Neuronal stem cell (in vitro differentiated cells): ENCODE results near the gene RGL1.

Experiments
- DNase-seq: peaks from one replicate; pipeline ENCODE4 v3.0.0-alpha.2; 2013; ENCODE audit warnings: low spot score
- H2AFZ ChIP-seq: one replicate; pipeline ENCODE4 v1.6.1; 2013; ENCODE audit warnings: mild to moderate bottlenecking, low read length, inconsistent platforms
- H2AK5ac ChIP-seq: 2 replicates; pipeline ENCODE4 v1.6.1; 2013; ENCODE audit warnings: low read depth, mild to moderate bottlenecking, inconsistent platforms, low read length, moderate library complexity, mixed read lengths
- H2BK120ac ChIP-seq: 2 replicates; pipeline ENCODE4 v1.6.1; 2013; ENCODE audit warnings: low read depth, mild to moderate bottlenecking, inconsistent platforms, low read length, moderate library complexity, mixed read lengths
- H2BK12ac ChIP-seq: one replicate; pipeline ENCODE4 v1.6.1; 2013; ENCODE audit warnings: low read length, inconsistent platforms
- H2BK15ac ChIP-seq: 2 replicates; pipeline ENCODE4 v1.6.1; 2013; ENCODE audit warnings: mild to moderate bottlenecking, low read length, inconsistent platforms, mixed read lengths
- H2BK5ac ChIP-seq: one replicate; pipeline ENCODE4 v1.6.1; 2013; ENCODE audit warnings: inconsistent platforms, mild to moderate bottlenecking, low read length, moderate library complexity
- H3K14ac ChIP-seq: one replicate; pipeline ENCODE4 v1.6.1; 2013; ENCODE audit warnings: low read length, inconsistent platforms
- H3K18ac ChIP-seq: 2 replicates; pipeline ENCODE4 v1.6.1; 2013; ENCODE audit warnings: low read length, inconsistent platforms
- H3K23ac ChIP-seq: 2 replicates; pipeline ENCODE4 v1.6.1; 2013; ENCODE audit warnings: low read depth, mild to moderate bottlenecking, mixed read lengths, low read length, inconsistent platforms; ENCODE audit not compliant: poor library complexity
- H3K27ac ChIP-seq: replicated peaks from 3 replicates; pipeline ENCODE4 v1.5.1; 2013; ENCODE audit warnings: low read length, inconsistent platforms
- H3K27me3 ChIP-seq, 3 experiments: 2 replicates each; pipeline ENCODE4 v1.6.1; 2013; ENCODE audit warnings: low read length in 3 of 3, mild to moderate bottlenecking in 2 of 3, inconsistent platforms in 1 of 3, low read depth in 1 of 3, mixed read lengths in 1 of 3, moderate library complexity in 1 of 3; ENCODE audit not compliant: control insufficient read depth in 3 of 3, insufficient read depth in 3 of 3
- H3K36me3 ChIP-seq, 2 donors: replicated peaks in 1 of 2; 2 replicates each; pipeline ENCODE4 v1.6.1; 2013; ENCODE audit warnings: low read length in 2 of 2; ENCODE audit not compliant: control insufficient read depth in 2 of 2, insufficient read depth in 2 of 2
- H3K4ac ChIP-seq: 2 replicates; pipeline ENCODE4 v1.6.1; 2013; ENCODE audit warnings: inconsistent platforms, mild to moderate bottlenecking, low read length, moderate library complexity
- H3K4me1 ChIP-seq, 2 donors: 1 replicate in 1 of 2; 2 replicates in 1 of 2; pipeline ENCODE4 v1.6.1; 2013; ENCODE audit warnings: low read length in 2 of 2, low read depth in 1 of 2; ENCODE audit not compliant: control insufficient read depth in 2 of 2, insufficient read depth in 1 of 2
- H3K4me2 ChIP-seq: one replicate; pipeline ENCODE4 v1.6.1; 2013; ENCODE audit warnings: mild to moderate bottlenecking, low read length, inconsistent platforms; ENCODE audit not compliant: insufficient read depth, poor library complexity, severe bottlenecking
- H3K4me3 ChIP-seq, 2 donors: 2 replicates each; pipeline ENCODE4 v1.5.1; 2013; ENCODE audit warnings: low read length in 2 of 2, mild to moderate bottlenecking in 2 of 2, inconsistent platforms in 1 of 2, moderate library complexity in 1 of 2
- H3K79me1 ChIP-seq: one replicate; pipeline ENCODE4 v1.6.1; 2013; ENCODE audit warnings: low read depth, mild to moderate bottlenecking, inconsistent platforms, low read length, moderate library complexity
- H3K9ac ChIP-seq: one replicate; pipeline ENCODE4 v1.6.1; 2013; ENCODE audit warnings: mild to moderate bottlenecking, low read depth, low read length, inconsistent platforms; ENCODE audit not compliant: poor library complexity
- H3K9me3 ChIP-seq, 2 donors: replicated peaks in 1 of 2; 2 replicates each; pipeline versions ENCODE3 to v1.6.1; 2013; ENCODE audit warnings: low read length in 2 of 2, mild to moderate bottlenecking in 2 of 2, inconsistent platforms in 1 of 2, low read depth in 1 of 2, mixed read lengths in 1 of 2, moderate library complexity in 1 of 2; ENCODE audit not compliant: control insufficient read depth in 2 of 2, insufficient read depth in 1 of 2
- H4K8ac ChIP-seq: one replicate; pipeline ENCODE4 v1.6.1; 2013; ENCODE audit warnings: low read depth, mild to moderate bottlenecking, inconsistent platforms, low read length, moderate library complexity
- H4K91ac ChIP-seq: one replicate; pipeline ENCODE4 v1.6.1; 2013; ENCODE audit warnings: low read length, low read depth, mild to moderate bottlenecking, inconsistent platforms; ENCODE audit not compliant: poor library complexity
- WGBS, 2 donors: extraction: QIAGEN DNeasy Blood & Tissue Kit; methylation state at CpG; one replicate each; pipeline ENCODE4 v1.1.7; 2013; ENCODE audit warnings: missing lambda C conversion rate in 2 of 2, mixed read lengths in 1 of 2; ENCODE audit not compliant: insufficient read length in 2 of 2, insufficient replicate concordance in 1 of 2; ENCODE audit errors: extremely low coverage in 2 of 2; 5-methylcytosine and 5-hydroxymethylcytosine counted together

RGL1 gene

GRCh38 chr1:183845681-183846080, 40.8 kb downstream of the RGL1 start:
- Histone ChIP-seq H3K18ac (no peak overlapping the region), H2AK5ac (no peak overlapping the region), H3K27ac (no peak overlapping the region), H2BK120ac (no peak overlapping the region), H3K23ac (no peak overlapping the region), H3K9me3 (no peaks in the 10 kb centered on the region), H3K4me3 (no peak overlapping the region), H3K36me3 (no peaks in the 10 kb centered on the region), H4K91ac (no peak overlapping the region), H3K4ac (no peak overlapping the region), H2BK5ac (no peak overlapping the region), H2BK12ac (no peak overlapping the region), H4K8ac (no peak overlapping the region), H3K4me2 (no peak overlapping the region), H3K9ac (no peak overlapping the region), H2BK15ac (no peak overlapping the region), H3K4me1 (no peaks in the 10 kb centered on the region), H2AFZ (no peak overlapping the region), H3K79me1 (no peaks in the 10 kb centered on the region), H3K27me3 (no peaks in the 10 kb centered on the region), H3K14ac (no peak overlapping the region)
- no peak for DNase-seq
- no CpG with 5 or more reads among the region's 3 CpGs for WGBS, 2 donors

GRCh38 chr1:183847641-183848040, 42.7 kb downstream of the RGL1 start:
- Histone ChIP-seq H4K91ac (no peak overlapping the region), H3K4me1 (no peaks in the 10 kb centered on the region), H4K8ac (no peak overlapping the region), H3K27ac (no peak overlapping the region), H3K4me2 (no peak overlapping the region), H3K36me3 (no peaks in the 10 kb centered on the region), H2BK5ac (no peak overlapping the region), H3K4ac (no peak overlapping the region), H2AK5ac (no peak overlapping the region), H2BK12ac (no peak overlapping the region), H3K9me3 (no peaks in the 10 kb centered on the region), H3K23ac (no peak overlapping the region), H3K27me3 (no peaks in the 10 kb centered on the region), H3K18ac (no peak overlapping the region), H2AFZ (no peak overlapping the region), H2BK15ac (no peak overlapping the region), H3K4me3 (no peak overlapping the region), H3K9ac (no peak overlapping the region), H2BK120ac (no peak overlapping the region), H3K14ac (no peak overlapping the region), H3K79me1 (no peaks in the 10 kb centered on the region)
- no peak for DNase-seq
- no CpG with 5 or more reads among the region's 4 CpGs for WGBS, 2 donors

- Histone ChIP-seq H3K9me3 (no peaks in the 10 kb centered on the region), H3K36me3 (peaks cover 2 to 3% of the 10 kb centered on the region in 2 donors), H3K4me1 (peaks cover 0 to 4% of the 10 kb centered on the region in 2 donors), H3K27me3 (no peaks in the 10 kb centered on the region), H2BK15ac (no peak overlapping the region), H2AK5ac (no peak overlapping the region), H4K91ac (no peak overlapping the region), H3K4me3 (no peak overlapping the region), H2BK12ac (no peak overlapping the region), H4K8ac (no peak overlapping the region), H3K18ac (no peak overlapping the region), H3K4ac (no peak overlapping the region), H3K4me2 (no peak overlapping the region), H3K14ac (no peak overlapping the region), H3K27ac (no peak overlapping the region), H2AFZ (no peak overlapping the region), H3K23ac (no peak overlapping the region), H3K79me1 (no peaks in the 10 kb centered on the region), H2BK120ac (no peak overlapping the region), H2BK5ac (no peak overlapping the region), H3K9ac (no peak overlapping the region)
- DNase-seq: no peak
- no CpG with 5 or more reads among the region's 2 CpGs for WGBS, 2 donors
Measured at GRCh38 chr1:183850852-183851251, 45.9 kb downstream of the RGL1 start.

- Histone ChIP-seq H3K14ac (no peak overlapping the region), H2BK15ac (no peak overlapping the region), H3K79me1 (no peaks in the 10 kb centered on the region), H2AFZ (no peak overlapping the region), H2AK5ac (no peak overlapping the region), H3K18ac (no peak overlapping the region), H4K8ac (no peak overlapping the region), H3K4me1 (peaks cover 0 to 1% of the 10 kb centered on the region in 2 donors), H2BK12ac (no peak overlapping the region), H3K27ac (no peak overlapping the region), H3K9me3 (no peaks in the 10 kb centered on the region), H3K4me2 (no peak overlapping the region), H3K27me3 (no peaks in the 10 kb centered on the region), H3K4ac (no peak overlapping the region), H3K23ac (no peak overlapping the region), H3K4me3 (no peak overlapping the region), H4K91ac (no peak overlapping the region), H3K9ac (no peak overlapping the region), H2BK5ac (no peak overlapping the region), H3K36me3 (peaks cover 2 to 6% of the 10 kb centered on the region in 2 donors), H2BK120ac (no peak overlapping the region)
- no CpG with 5 or more reads among the region's 3 CpGs for WGBS, 2 donors
- DNase-seq: no peak
Measured at GRCh38 chr1:183859119-183859518, 54.2 kb downstream of the RGL1 start.
